Mesenchymal stem cell (in vitro differentiated cells and primary cell): ENCODE results near the gene MAB21L1.

Experiments used
- DNase-seq: peaks from one replicate; pipeline ENCODE4 v3.0.0-alpha.2; 2013
- H2AFZ ChIP-seq: one replicate; pipeline ENCODE4 v1.6.1; 2013; ENCODE audit warnings: low read depth, mild to moderate bottlenecking, control low read depth, inconsistent platforms, low read length, moderate library complexity
- H2AK5ac ChIP-seq: 2 replicates; pipeline ENCODE4 v1.6.1; 2013; ENCODE audit warnings: low read length, moderate library complexity, mild to moderate bottlenecking, inconsistent platforms; ENCODE audit not compliant: severe bottlenecking
- H2BK120ac ChIP-seq: one replicate; pipeline ENCODE4 v1.6.1; 2013; ENCODE audit warnings: low read depth, mild to moderate bottlenecking, inconsistent platforms, low read length, moderate library complexity
- H2BK12ac ChIP-seq, 2 experiments: one replicate each; pipeline ENCODE4 v1.6.1; 2013; ENCODE audit warnings: inconsistent platforms in 2 of 2, low read length in 2 of 2, mild to moderate bottlenecking in 2 of 2, moderate library complexity in 2 of 2, control low read depth in 1 of 2
- H2BK15ac ChIP-seq: one replicate; pipeline ENCODE4 v1.6.1; 2013; ENCODE audit warnings: mild to moderate bottlenecking, low read depth, inconsistent platforms; ENCODE audit not compliant: poor library complexity, severe bottlenecking
- H2BK5ac ChIP-seq: 2 replicates; pipeline ENCODE4 v1.6.1; 2013; ENCODE audit warnings: low read depth, mild to moderate bottlenecking, low read length, control low read depth, inconsistent platforms; ENCODE audit not compliant: poor library complexity, severe bottlenecking
- H3K14ac ChIP-seq, 2 experiments: one replicate each; pipeline ENCODE4 v1.6.1; 2013; ENCODE audit warnings: inconsistent platforms in 2 of 2, low read length in 2 of 2, control low read depth in 1 of 2, mild to moderate bottlenecking in 1 of 2, moderate library complexity in 1 of 2
- H3K18ac ChIP-seq, 2 experiments: one replicate each; pipeline ENCODE4 v1.6.1; 2013; ENCODE audit warnings: inconsistent platforms in 2 of 2, low read length in 2 of 2, control low read depth in 1 of 2, low read depth in 1 of 2, mild to moderate bottlenecking in 1 of 2
- H3K23ac ChIP-seq, 2 experiments: one replicate each; pipeline ENCODE4 v1.6.1; 2013; ENCODE audit warnings: inconsistent platforms in 2 of 2, low read length in 2 of 2, mild to moderate bottlenecking in 2 of 2, moderate library complexity in 2 of 2, control low read depth in 1 of 2
- H3K27ac ChIP-seq: 2 replicates; pipeline ENCODE4 v1.5.1; 2013; ENCODE audit warnings: mild to moderate bottlenecking, moderate library complexity, low read length, control low read depth, inconsistent platforms; ENCODE audit not compliant: poor library complexity, severe bottlenecking
- H3K27me3 ChIP-seq, 2 experiments: 2 replicates each; pipeline versions ENCODE4 v1.6.1 to v1.7.0; 2013; ENCODE audit warnings: low read length in 2 of 2, mild to moderate bottlenecking in 2 of 2, moderate library complexity in 2 of 2, control low read depth in 1 of 2, inconsistent platforms in 1 of 2; ENCODE audit not compliant: control insufficient read depth in 1 of 2, insufficient read depth in 1 of 2
- H3K36me3 ChIP-seq, 2 experiments: 2 replicates each; pipeline versions ENCODE4 v1.6.1 to v1.7.0; 2013; ENCODE audit warnings: low read length in 2 of 2, control low read depth in 1 of 2, inconsistent platforms in 1 of 2, low read depth in 1 of 2, mild to moderate bottlenecking in 1 of 2; ENCODE audit not compliant: insufficient read depth in 2 of 2, control insufficient read depth in 1 of 2
- H3K4ac ChIP-seq, 2 experiments: one replicate each; pipeline ENCODE4 v1.6.1; 2013; ENCODE audit warnings: inconsistent platforms in 2 of 2, low read length in 2 of 2, mild to moderate bottlenecking in 2 of 2, moderate library complexity in 2 of 2, control low read depth in 1 of 2, low read depth in 1 of 2
- H3K4me1 ChIP-seq: 2 replicates; pipeline ENCODE4 v1.6.1; 2013; ENCODE audit warnings: low read depth, low read length, control low read depth; ENCODE audit not compliant: control insufficient read depth, insufficient read depth
- H3K4me2 ChIP-seq: 2 replicates; pipeline ENCODE4 v1.6.1; 2013; ENCODE audit warnings: low read length, mild to moderate bottlenecking, inconsistent platforms; ENCODE audit not compliant: poor library complexity, severe bottlenecking
- H3K4me3 ChIP-seq, 2 experiments: 2 replicates each; pipeline versions ENCODE4 v1.5.1 to v1.7.0; 2013; ENCODE audit warnings: low read length in 2 of 2, mild to moderate bottlenecking in 2 of 2, control low read depth in 1 of 2, low read depth in 1 of 2; ENCODE audit not compliant: insufficient read depth in 1 of 2
- H3K79me1 ChIP-seq: replicated peaks from 2 replicates; pipeline ENCODE4 v1.6.1; 2013; ENCODE audit warnings: mild to moderate bottlenecking, control low read depth, low read length, inconsistent platforms; ENCODE audit not compliant: poor library complexity, severe bottlenecking
- H3K9ac ChIP-seq: 2 replicates; pipeline ENCODE4 v1.7.0; 2013; ENCODE audit warnings: mild to moderate bottlenecking, low read length, moderate library complexity
- H3K9me3 ChIP-seq: 2 replicates; pipeline ENCODE4 v1.7.0; 2013; ENCODE audit warnings: mild to moderate bottlenecking, low read length; ENCODE audit not compliant: control insufficient read depth
- H4K8ac ChIP-seq: one replicate; pipeline ENCODE4 v1.6.1; 2013; ENCODE audit warnings: inconsistent platforms, mild to moderate bottlenecking, low read length, moderate library complexity
- H4K91ac ChIP-seq: one replicate; pipeline ENCODE4 v1.6.1; 2013; ENCODE audit warnings: mild to moderate bottlenecking, low read length, inconsistent platforms
- WGBS: methylation state at CpG from one replicate; pipeline ENCODE4 v1.1.7; 2013; ENCODE audit warnings: mixed read lengths; 5-methylcytosine and 5-hydroxymethylcytosine counted together

MAB21L1 gene

DNA sequence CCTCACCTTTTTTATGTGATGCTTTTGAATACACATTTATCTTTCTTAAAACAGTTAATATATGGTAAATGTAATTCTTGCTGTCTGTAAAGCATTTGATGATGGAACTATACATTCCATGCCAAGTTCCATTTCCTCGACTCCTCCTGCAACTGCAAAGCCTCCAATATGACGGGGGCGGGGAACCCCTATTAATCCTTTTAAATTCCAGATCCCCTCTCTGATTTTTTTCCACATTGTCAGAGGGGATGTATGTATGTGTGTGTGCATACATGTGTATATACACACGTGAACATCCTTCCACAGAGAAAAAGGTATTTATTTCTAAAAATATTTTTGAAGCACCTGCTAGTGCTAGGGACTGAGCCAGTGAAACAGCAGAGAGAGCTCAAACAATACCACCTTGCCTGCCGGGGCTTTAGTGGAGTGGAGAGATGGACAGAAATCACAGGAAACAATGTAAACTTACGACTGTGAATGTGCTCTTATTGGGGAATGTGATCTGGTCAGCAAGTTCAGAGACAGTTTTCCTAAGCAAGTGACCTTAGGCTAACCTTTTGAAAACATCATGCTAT lies 25.3 kb upstream of the MAB21L1 start:
- Histone ChIP-seq H3K23ac (no peak overlapping the region), H3K18ac (no peak overlapping the region), H3K27me3 (no peaks in the 10 kb centered on the region), H3K36me3 (no peaks in the 10 kb centered on the region), H4K91ac (no peak overlapping the region), H3K9me3 (no peaks in the 10 kb centered on the region), H2BK12ac (no peak overlapping the region), H2AFZ (no peak overlapping the region), H4K8ac (no peak overlapping the region), H2BK15ac (no peak overlapping the region), H2BK5ac (no peak overlapping the region), H2AK5ac (no peak overlapping the region), H3K79me1 (no peaks in the 10 kb centered on the region), H3K4ac (no peak overlapping the region), H3K27ac (no peak overlapping the region), H3K4me3 (no peak overlapping the region), H3K4me1 (no peaks in the 10 kb centered on the region), H3K14ac (no peak overlapping the region), H2BK120ac (no peak overlapping the region), H3K9ac (no peak overlapping the region), H3K4me2 (no peak overlapping the region)
- 72% methylated on average over 5 of the region's 6 CpGs for WGBS
- DNase-seq, result no peak

DNA sequence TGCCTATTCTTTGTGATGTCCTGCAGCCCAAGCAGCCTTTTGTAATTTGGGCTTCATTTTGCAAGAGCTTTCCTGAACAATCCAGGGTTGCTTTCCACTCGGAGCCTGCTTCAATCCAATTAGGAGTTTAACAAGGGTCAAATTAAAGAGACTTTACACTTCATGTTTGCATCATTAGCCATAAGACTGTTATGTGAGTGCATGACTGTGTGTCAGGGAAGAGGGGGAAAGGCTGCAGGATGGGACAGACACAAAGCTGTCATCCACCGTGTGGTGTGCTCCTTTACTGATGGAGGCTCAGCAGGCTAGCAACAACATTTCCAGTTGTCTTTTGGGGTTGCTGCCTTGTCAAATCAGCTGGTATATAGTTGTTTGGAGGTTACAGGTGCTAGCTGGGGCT lies 23.7 kb upstream of the MAB21L1 start:
- no peak overlapping the region for H3K4me2 ChIP-seq
- WGBS, result 54% methylated on average over 1 of the region's 2 CpGs
- H3K36me3 ChIP-seq, result no peaks in the 10 kb centered on the region
- H3K9me3 ChIP-seq, result no peaks in the 10 kb centered on the region
- no peak overlapping the region for H2BK120ac ChIP-seq
- peak overlapping the region; percentile 32 for H4K91ac ChIP-seq
- DNase-seq, result no peak
- H2BK12ac ChIP-seq, result no peak overlapping the region
- no peaks in the 10 kb centered on the region for H3K4me1 ChIP-seq
- no peaks in the 10 kb centered on the region for H3K27me3 ChIP-seq
- H4K8ac ChIP-seq, result no peak overlapping the region
- no peak overlapping the region for H3K14ac ChIP-seq
- H2AFZ ChIP-seq, result no peak overlapping the region
- no peaks in the 10 kb centered on the region for H3K79me1 ChIP-seq
- H2BK15ac ChIP-seq, result no peak overlapping the region
- H3K27ac ChIP-seq, result no peak overlapping the region
- no peak overlapping the region for H3K9ac ChIP-seq
- H3K23ac ChIP-seq, result no peak overlapping the region
- no peak overlapping the region for H2AK5ac ChIP-seq
- H3K18ac ChIP-seq, result no peak overlapping the region
- H3K4me3 ChIP-seq, result no peak overlapping the region
- H3K4ac ChIP-seq, result no peak overlapping the region
- H2BK5ac ChIP-seq, result no peak overlapping the region

DNA sequence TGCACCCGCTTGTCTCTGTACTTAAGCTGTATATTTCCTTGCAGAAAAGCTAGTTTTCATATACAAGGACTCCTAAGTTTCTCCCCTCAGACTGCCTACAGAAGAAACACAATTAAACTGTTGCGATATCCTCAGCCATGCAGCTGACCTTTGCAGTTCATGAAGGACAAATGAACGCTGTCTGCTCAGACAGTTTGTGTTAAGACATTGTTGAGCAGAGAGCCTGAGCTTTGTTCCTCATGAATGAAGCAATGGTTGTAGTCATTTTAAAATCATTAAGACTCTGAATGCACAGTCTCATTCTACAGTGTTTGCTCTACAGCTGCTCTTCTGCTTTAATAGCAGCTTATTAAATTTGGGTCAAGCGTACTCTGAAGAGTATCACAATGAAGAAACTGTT lies 23.2 kb upstream of the MAB21L1 start:
- Histone ChIP-seq H2BK120ac (no peak overlapping the region), H3K27me3 (no peaks in the 10 kb centered on the region), H3K14ac (no peak overlapping the region), H3K18ac (no peak overlapping the region), H3K23ac (no peak overlapping the region), H3K79me1 (no peaks in the 10 kb centered on the region), H3K4me3 (no peak overlapping the region), H2AK5ac (no peak overlapping the region), H3K27ac (no peak overlapping the region), H3K9me3 (no peaks in the 10 kb centered on the region), H3K4me2 (no peak overlapping the region), H2BK5ac (no peak overlapping the region), H4K8ac (no peak overlapping the region), H3K4me1 (no peaks in the 10 kb centered on the region), H3K9ac (no peak overlapping the region), H3K4ac (no peak overlapping the region), H3K36me3 (no peaks in the 10 kb centered on the region), H4K91ac (no peak overlapping the region), H2AFZ (no peak overlapping the region), H2BK15ac (no peak overlapping the region), H2BK12ac (no peak overlapping the region)
- WGBS, result 86% methylated on average over 4 of the region's 4 CpGs
- no peak for DNase-seq

DNA sequence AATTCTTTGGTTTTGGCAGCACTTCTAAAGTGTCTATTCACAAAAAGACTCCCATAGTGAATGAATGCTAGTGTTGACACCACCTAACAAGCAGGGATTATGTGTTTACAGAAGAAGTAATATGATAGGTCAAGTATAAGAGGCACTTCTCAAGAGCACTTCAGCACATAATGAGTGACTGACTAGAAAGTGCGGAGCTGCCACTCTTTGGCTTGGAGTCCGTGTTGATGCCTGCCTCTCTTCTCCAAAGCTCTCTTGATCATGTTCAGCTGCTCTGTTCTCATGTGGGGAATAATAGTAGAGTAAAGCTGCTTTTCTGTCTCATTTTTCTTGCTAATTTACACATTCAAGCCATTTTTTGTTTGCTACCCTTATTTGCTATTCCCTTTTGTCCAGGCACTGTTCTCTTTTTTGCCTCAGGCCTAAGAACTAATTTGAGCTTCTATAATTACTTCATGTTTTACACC lies 22.7 kb upstream of the MAB21L1 start:
- Histone ChIP-seq H2AK5ac (no peak overlapping the region), H3K4me1 (no peaks in the 10 kb centered on the region), H2BK120ac (no peak overlapping the region), H2BK12ac (no peak overlapping the region), H3K4me2 (no peak overlapping the region), H3K79me1 (no peaks in the 10 kb centered on the region), H2AFZ (no peak overlapping the region), H3K9ac (no peak overlapping the region), H3K14ac (no peak overlapping the region), H2BK15ac (no peak overlapping the region), H3K4ac (no peak overlapping the region), H3K36me3 (no peaks in the 10 kb centered on the region), H3K27me3 (no peaks in the 10 kb centered on the region), H2BK5ac (no peak overlapping the region), H3K18ac (no peak overlapping the region), H3K23ac (no peak overlapping the region), H4K91ac (no peak overlapping the region), H3K9me3 (no peaks in the 10 kb centered on the region), H3K27ac (no peak overlapping the region), H3K4me3 (no peak overlapping the region), H4K8ac (no peak overlapping the region)
- DNase-seq, result no peak
- 51% methylated on average over 2 of the region's 2 CpGs for WGBS
